HepG2 (cell line): ENCODE results near the gene SLC6A17.

Experiments
- NFKB2 ChIP-seq: sonication (generic); formaldehyde crosslinking; IDR thresholded peaks from 2 replicates; pipeline ENCODE4 v1.4.0; 2020; ENCODE audit warnings: missing genetic modification reagents, borderline replicate concordance
- POLR2A ChIP-seq, 2 experiments: IDR thresholded peaks; 2 replicates each; pipeline ENCODE4 v1.6.1; 2011; ENCODE audit warnings: low read depth in 2 of 2, low read length in 2 of 2, mild to moderate bottlenecking in 1 of 2, moderate library complexity in 1 of 2; ENCODE audit not compliant: insufficient read depth in 1 of 2
- SP2 ChIP-seq: sonication (generic); formaldehyde crosslinking; IDR thresholded peaks from 2 replicates; pipeline ENCODE4 v1.5.1; 2020; ENCODE audit warnings: mild to moderate bottlenecking, missing genetic modification reagents
- ZNF564 ChIP-seq: sonication (generic); formaldehyde crosslinking; IDR thresholded peaks from 2 replicates; pipeline ENCODE4 v1.8.1; 2023; ENCODE audit warnings: mild to moderate bottlenecking, missing genetic modification reagents
- TF ChIP-seq, protein P1 (sequence below): sonication (generic); formaldehyde crosslinking; IDR thresholded peaks from one replicate; pipeline ENCODE4 v1.5.1; 2020; ENCODE audit warnings: mild to moderate bottlenecking, missing genetic modification reagents; ENCODE audit errors: not compliant biosample characterization

DNA sequence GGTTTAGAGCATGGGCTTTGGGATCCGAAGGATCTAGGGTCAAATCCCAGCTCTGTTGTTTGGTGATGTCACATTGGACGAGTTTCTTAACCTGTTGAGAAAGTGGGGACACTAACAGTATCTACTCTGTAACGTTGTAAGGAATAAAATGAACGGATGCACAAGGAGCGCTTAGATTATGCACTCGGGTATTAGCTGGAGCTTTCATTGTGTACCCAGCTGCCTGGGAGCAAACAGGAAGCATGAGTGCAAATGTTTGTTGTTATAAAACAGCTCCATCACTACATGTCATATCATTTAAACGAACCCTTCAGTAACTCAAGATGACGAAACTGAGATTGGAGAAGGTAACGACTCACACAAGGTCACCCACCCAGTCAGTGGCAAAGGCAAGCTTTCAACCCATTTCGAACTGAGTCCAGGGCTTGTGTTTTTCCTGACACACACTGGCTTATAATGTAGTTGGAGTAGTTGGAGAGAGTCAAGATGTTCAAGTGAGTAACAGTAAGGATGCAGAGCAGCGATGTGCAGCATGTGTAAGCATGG lies 16.2 kb upstream of the SLC6A17 start:
- TF ChIP-seq NFKB2 (CRISPR knock-in tag) (no peak), SP2 (CRISPR knock-in tag) (no peak), POLR2A (IDR thresholded peaks at IDR 0.05; ENCODE audit: insufficient read depth in 1 of 2, low read depth in 2 of 2, low read length in 2 of 2) (no peak), ZNF564 (CRISPR knock-in tag) (no peak)
- TF ChIP-seq, protein P1, sequence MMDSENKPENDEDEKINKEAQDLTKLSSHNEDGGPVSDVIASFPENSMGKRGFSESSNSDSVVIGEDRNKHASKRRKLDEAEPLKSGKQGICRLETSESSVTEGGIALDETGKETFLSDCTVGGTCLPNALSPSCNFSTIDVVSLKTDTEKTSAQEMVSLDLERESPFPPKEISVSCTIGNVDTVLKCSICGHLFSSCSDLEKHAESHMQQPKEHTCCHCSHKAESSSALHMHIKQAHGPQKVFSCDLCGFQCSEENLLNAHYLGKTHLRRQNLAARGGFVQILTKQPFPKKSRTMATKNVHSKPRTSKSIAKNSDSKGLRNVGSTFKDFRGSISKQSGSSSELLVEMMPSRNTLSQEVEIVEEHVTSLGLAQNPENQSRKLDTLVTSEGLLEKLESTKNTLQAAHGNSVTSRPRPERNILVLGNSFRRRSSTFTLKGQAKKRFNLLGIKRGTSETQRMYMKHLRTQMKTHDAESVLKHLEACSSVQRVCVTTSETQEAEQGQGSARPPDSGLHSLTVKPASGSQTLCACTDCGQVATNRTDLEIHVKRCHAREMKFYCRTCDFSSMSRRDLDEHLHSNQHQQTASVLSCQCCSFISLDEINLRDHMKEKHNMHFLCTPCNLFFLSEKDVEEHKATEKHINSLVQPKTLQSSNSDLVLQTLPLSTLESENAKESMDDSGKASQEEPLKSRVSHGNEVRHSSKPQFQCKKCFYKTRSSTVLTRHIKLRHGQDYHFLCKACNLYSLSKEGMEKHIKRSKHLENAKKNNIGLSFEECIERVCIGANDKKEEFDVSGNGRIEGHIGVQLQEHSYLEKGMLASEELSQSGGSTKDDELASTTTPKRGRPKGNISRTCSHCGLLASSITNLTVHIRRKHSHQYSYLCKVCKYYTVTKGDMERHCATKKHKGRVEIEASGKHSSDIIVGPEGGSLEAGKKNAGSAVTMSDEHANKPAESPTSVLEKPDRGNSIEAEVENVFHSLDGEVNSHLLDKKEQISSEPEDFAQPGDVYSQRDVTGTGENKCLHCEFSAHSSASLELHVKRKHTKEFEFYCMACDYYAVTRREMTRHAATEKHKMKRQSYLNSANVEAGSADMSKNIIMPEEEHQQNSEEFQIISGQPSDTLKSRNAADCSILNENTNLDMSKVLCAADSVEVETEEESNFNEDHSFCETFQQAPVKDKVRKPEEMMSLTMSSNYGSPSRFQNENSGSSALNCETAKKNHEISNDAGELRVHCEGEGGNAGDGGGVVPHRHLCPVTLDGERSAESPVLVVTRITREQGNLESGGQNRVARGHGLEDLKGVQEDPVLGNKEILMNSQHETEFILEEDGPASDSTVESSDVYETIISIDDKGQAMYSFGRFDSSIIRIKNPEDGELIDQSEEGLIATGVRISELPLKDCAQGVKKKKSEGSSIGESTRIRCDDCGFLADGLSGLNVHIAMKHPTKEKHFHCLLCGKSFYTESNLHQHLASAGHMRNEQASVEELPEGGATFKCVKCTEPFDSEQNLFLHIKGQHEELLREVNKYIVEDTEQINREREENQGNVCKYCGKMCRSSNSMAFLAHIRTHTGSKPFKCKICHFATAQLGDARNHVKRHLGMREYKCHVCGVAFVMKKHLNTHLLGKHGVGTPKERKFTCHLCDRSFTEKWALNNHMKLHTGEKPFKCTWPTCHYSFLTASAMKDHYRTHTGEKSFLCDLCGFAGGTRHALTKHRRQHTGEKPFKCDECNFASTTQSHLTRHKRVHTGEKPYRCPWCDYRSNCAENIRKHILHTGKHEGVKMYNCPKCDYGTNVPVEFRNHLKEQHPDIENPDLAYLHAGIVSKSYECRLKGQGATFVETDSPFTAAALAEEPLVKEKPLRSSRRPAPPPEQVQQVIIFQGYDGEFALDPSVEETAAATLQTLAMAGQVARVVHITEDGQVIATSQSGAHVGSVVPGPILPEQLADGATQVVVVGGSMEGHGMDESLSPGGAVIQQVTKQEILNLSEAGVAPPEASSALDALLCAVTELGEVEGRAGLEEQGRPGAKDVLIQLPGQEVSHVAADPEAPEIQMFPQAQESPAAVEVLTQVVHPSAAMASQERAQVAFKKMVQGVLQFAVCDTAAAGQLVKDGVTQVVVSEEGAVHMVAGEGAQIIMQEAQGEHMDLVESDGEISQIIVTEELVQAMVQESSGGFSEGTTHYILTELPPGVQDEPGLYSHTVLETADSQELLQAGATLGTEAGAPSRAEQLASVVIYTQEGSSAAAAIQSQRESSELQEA (CRISPR knock-in tag) = no peak
